ENCODE measurements around the gene DDT.
"Not testable (repeated sequence)": the region's sequence is repeated elsewhere in the genome, so short reads cannot be mapped to it uniquely, and the experiment has no call there.

Gene DDT

DNA sequence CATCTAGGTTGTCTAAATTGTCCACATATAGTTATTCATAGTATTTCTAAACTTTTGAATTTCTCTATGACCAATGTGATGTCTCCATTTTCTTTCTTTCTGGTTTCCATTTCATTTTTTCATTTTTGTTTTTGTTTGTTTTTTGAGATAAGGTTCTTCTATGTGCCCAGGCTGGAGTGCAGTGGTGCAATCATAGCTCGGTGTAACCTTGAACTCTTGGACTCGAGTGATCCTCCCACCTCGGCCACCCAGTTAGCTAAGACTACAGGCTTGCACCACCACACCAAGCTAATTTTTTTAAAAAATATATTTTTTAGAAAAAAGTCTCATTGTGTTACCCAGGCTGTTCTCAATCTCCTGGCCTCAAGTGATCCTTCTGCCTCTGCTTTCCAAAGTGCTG lies 22.9 kb upstream of the DDT start:
- no peak overlapping the region for H3K4me3 ChIP-seq (ENCODE audit: low read depth, low read length)
- TF ChIP-seq, protein P1, sequence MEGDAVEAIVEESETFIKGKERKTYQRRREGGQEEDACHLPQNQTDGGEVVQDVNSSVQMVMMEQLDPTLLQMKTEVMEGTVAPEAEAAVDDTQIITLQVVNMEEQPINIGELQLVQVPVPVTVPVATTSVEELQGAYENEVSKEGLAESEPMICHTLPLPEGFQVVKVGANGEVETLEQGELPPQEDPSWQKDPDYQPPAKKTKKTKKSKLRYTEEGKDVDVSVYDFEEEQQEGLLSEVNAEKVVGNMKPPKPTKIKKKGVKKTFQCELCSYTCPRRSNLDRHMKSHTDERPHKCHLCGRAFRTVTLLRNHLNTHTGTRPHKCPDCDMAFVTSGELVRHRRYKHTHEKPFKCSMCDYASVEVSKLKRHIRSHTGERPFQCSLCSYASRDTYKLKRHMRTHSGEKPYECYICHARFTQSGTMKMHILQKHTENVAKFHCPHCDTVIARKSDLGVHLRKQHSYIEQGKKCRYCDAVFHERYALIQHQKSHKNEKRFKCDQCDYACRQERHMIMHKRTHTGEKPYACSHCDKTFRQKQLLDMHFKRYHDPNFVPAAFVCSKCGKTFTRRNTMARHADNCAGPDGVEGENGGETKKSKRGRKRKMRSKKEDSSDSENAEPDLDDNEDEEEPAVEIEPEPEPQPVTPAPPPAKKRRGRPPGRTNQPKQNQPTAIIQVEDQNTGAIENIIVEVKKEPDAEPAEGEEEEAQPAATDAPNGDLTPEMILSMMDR (IDR thresholded peaks at IDR 0.05; ENCODE audit: low read depth, low read length), result no peak
- TF ChIP-seq MYC (IDR thresholded peaks at IDR 0.05; ENCODE audit: low read depth, low read length) (no peak), POLR2A (IDR thresholded peaks at IDR 0.05; ENCODE audit: extremely low read depth, insufficient read length) (no peak)
- TF ChIP-seq, protein P2, sequence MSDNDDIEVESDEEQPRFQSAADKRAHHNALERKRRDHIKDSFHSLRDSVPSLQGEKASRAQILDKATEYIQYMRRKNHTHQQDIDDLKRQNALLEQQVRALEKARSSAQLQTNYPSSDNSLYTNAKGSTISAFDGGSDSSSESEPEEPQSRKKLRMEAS (IDR thresholded peaks at IDR 0.05; ENCODE audit: low read depth, low read length), result no peak
- no peak for DNase-seq (ENCODE audit: low read depth)

DNA sequence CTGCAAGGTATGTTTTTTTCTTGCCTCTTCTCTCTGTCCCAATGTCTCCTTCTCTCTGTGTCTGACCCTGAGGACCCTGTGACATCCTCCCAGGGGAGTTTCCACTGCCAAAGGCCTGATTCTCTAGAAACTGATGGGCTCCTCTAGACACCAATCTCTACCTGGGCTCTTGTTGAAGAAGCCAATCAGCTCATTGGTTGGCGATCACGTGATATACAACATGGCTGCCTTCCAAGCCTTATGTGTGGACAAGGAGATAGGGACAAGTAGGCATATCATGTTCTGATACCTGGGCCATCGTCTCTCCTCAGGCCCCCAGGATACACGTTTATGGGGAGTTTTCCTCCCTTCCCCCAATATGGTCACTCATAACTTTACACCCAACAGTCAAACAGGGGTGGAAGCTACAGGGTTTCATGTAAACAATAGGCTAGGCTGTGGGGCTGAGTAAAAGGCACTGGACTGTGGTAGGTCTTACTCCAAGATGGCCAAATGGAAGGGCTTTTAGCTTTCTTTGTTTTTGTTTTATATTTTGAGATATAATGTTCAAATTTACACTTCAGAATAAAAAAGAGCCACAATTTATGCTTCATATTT lies 19.4 kb upstream of the DDT start:
- not testable (repeated sequence) for H3K4me3 ChIP-seq (ENCODE audit: low read depth, low read length); DNase-seq (ENCODE audit: low read depth)

DNA sequence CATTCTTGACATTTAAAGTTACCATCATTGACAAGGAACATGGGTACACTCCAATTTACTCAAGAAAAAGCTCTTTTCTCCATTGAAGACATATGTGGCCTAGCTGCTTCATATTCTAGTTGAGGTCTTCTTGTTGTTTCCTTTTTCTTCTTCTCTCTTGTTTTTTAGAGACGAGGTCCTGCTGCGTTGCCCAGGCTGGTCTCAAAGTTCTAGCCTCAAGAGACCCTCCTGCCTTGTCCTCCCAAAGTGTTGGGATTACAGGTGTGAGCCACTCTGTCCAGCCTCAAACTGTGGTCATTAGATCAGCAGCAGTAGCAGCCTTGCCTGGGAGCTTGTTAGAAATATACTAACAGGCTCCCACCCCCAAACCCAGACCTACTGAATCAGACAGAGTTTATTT lies 18.8 kb upstream of the DDT start:
- H3K4me3 ChIP-seq (ENCODE audit: low read depth, low read length); DNase-seq (ENCODE audit: low read depth): not testable (repeated sequence)

DNA sequence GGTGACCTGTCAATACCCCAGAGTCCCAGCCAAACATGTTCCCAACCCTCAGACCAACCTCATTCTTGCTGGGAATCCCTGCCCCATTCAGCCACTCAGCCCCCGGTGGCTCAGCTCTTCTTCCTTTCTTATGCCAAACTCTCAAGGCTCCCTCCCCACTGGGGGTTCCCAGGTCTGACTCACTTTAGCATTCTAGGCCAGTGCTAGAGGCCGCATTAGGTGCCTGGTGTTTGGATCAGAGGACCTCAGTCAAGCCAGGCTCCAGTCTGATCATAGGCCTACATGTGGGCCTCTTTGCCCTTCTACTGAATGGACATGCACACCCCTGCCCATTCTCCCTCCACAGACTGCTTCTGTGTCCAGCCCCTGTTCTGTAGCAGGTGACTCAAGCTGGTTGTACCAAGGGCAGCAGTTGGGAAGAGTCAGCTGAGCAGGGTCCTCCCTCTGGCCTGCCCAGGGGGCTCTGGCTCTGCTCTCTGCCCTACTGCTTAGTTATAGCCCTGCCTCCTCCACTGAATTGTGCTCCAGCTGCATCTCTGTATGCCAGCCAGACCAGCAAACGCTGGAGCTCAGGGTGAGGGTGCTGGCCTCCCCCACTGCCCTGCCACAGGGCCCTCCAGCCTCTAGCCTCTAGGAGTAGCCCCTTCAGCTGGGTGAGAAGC lies 15.5 kb upstream of the DDT start:
- not testable (repeated sequence) for DNase-seq (ENCODE audit: low read depth); H3K4me3 ChIP-seq (ENCODE audit: low read depth, low read length)

DNA sequence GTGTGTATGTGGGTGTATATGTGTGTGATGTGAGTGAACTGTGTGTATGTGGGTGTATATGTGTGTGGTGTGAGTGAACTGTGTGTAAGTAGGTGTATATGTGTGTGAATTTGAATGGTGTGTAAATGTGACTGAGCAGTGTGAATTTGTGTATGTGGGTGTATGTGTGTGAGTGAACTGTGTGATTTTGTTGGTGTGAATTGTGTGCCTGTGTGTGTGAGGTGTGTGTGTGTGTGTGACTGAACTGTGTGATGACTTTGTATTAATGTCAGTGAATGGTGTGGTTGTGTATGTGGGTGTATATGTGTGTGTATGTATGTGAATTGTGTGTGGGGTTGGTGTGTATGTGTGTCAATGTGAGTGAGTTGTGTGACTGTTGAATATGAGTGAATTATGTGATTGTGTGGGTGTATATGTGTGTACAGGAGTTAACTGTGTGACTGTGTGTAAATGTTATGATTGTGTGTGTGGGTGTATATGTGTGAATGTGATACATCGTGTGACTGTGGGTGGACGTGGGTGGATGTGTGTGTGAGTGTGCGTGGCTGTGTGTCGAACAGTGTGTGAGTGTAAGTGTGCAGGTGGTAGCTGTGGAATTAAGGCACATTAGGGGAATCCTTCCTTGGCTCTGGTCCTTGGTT lies 12.4 kb upstream of the DDT start:
- not testable (repeated sequence) for DNase-seq (ENCODE audit: low read depth)

DNA sequence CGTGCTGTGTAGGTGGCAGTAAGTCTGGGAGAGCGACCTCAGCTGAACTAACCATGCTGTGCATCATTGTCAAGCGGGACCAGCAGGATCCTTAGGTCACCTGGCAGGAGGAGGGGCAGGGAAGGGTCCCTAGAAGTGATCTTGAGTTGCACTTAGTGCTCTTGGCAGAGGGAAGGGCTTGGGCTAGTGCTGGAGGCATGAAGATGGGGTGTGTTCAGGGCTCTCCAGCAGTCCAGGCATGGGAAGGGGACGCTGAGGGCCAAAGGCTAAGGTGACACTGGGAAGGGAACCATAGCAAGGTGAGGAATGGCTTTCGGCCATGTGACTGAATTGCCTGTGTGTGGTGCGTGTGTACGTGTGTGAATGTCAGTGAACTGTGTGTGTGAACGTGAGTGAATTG lies 11.8 kb upstream of the DDT start:
- not testable (repeated sequence) for DNase-seq (ENCODE audit: low read depth); H3K4me3 ChIP-seq (ENCODE audit: low read depth, low read length)

More for the DNA sequence above, 12.4 kb upstream of the DDT start:
- not testable (repeated sequence) for H3K4me3 ChIP-seq (ENCODE audit: low read depth, low read length)

DNA sequence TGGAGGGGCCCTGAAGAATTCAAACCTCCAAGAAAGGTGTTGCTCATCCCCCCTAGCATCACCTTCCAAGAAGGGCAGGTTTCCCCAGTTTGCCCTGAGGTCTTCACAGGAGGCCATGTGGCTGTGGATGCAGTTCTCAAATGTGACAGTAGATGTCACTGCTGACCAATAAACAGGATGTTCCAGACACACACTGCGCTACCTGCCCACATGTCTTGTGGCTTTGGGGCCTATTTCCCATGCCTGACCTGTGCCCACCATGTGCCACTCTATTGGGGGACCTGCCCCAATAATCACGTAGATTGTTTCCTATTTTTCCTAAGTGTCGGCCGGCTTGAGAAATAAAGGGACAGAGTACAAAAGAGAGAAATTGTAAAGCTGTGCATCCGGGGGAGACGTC lies 10.2 kb upstream of the DDT start:
- DNase-seq (ENCODE audit: low read depth), result peak; percentile 63
- no peak overlapping the region for H3K4me3 ChIP-seq (ENCODE audit: low read depth, low read length)
- TF ChIP-seq, protein P2 (IDR thresholded peaks at IDR 0.05; ENCODE audit: low read depth, low read length), result peak; percentile 57; the same call in 1 of the 2 replicates
- TF ChIP-seq, protein P1 (IDR thresholded peaks at IDR 0.05; ENCODE audit: low read depth, low read length), result peak; percentile 63
- no peak for TF ChIP-seq MYC (IDR thresholded peaks at IDR 0.05; ENCODE audit: low read depth, low read length)

DNA sequence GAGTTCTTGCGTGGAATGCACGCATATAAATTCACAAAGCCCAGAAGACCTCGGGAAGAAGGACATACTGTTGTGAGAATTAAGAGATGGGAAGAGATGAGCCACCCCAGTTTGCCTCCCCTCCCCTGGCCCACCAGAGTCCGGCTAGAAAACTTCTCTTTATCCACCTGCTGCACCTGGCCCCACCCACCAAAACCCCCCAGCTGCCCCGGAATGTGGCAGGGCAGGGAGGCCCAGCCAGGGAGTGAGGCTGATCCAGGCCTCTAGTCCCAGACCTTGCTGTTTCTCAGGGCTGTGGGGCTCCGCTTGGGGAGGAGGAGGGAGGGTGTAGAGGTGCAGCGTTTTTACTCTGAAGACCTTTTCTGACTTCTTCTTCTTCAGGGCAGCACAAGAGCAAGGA lies 6.3 kb upstream of the DDT start:
- H3K4me3 ChIP-seq (ENCODE audit: low read depth, low read length), result not testable (repeated sequence)

DNA sequence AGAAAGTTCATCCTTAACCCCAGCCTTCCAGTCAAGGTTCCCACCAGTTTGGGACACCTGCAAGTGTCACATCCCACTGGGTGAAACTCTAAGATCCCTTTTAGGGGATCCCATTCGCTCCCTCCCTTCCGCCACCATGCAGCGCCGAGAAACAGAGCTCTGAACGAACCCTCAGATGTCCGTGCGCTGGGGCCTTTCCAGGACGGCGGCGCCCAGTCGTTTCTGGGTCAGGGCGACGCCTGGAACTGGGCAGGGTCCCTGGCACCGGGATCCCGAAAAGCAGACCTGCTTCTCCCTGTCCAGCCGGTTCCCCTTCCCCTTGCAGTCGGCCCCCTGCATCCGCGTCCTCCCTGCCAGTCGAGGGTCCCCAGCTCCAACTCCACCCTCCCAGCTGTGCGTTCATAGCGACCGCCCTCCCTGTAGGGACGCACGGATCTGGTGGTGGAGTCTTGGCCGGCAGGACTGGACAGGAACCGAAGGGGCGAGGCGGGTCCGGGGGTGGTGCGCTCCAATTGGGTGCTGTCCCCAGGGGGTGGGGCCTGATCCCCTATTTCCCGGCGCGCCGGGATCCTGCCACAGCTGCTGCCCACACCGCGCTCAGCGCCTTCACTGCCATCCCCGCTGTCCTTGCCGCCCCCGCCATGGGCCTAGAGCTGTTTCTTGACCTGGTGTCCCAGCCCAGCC lies 5.5 kb upstream of the DDT start, which contains the start of gene GSTT2:
GSTT2 (plus strand) TSS at position 578 of the 684 bp plus-strand sequence.
- DNase-seq (ENCODE audit: low read depth); H3K4me3 ChIP-seq (ENCODE audit: low read depth, low read length): not testable (repeated sequence)

More for the DNA sequence above, 6.3 kb upstream of the DDT start:
- not testable (repeated sequence) for DNase-seq (ENCODE audit: low read depth)

DNA sequence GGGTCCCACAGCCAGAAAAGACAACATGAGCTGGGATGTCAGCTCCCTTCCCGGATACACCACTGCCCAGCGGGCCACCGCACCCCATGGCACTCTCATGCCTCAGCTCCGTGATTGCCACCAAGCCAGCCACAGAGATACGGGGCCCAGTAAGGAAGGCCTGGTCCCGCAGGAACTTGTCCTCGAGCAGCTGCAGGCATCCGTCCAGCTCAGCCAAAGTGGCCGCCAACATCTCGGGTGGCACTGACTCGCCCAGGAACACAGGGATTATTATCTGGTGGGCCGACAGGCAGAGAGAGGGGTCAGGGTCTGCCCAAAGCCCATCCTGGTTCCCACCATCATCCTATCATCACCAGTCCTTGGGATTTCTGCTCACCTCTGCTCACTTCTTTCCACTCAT lies 3.1 kb upstream of the DDT start:
- not testable (repeated sequence) for DNase-seq (ENCODE audit: low read depth)

DNA sequence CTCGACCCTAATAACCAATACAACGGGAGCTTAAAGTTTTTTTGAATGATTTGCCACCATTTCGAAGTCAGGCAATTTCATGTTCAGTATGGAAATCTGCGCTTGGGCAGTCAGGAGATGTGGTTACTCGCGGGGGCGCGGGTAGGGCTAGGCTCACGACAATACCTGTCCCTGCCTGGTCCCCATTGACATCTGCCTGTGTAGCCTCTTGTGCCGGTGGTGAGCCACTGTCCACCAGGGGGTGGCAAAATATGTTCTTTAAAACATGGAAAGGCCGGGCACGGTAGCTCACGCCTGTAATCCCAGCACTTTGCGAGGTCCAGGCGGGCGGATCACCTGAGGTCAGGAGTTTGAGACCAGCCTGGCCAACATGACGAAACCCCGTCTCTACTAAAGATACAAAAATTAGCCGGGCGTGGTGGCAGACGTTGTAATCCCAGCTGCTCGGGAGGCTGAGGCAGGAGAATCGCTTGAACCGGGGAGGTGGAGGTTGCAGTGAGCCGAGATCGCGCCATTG lies 653 bp upstream of the DDT start:
- not testable (repeated sequence) for H3K4me3 ChIP-seq (ENCODE audit: low read depth, low read length); DNase-seq (ENCODE audit: low read depth)

More for the DNA sequence above, 3.1 kb upstream of the DDT start:
- not testable (repeated sequence) for H3K4me3 ChIP-seq (ENCODE audit: low read depth, low read length)

DNA sequence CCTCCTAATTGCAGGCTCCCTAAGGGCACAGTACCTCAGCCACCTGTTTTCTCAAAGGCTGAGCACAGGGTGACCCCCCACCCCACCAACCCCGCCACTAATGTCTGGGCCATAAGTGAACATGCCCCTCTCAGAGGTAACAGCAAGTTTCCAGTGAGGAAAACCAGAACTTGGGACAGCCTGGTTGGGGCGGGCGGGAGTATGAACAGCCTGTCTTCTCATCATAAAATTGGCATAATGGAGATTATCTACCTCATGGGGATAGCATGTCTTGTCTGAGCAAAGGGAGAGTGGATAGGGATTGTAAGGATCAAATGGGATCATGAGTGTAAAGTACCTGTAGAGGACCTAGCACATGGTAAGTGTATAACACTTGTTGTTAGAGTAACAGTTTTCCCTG lies 2.3 kb downstream of the DDT start:
- H3K4me3 ChIP-seq (ENCODE audit: low read depth, low read length); DNase-seq (ENCODE audit: low read depth): not testable (repeated sequence)
